H9 (cell line): ENCODE measurements around the gene HIRIP3. TPM values are rescaled to one million over a fixed set of nuclear protein-coding genes. Genes with fewer than 3 reads are reported as not detected.

ENCODE experiments used
- DNase-seq: peaks from one replicate; pipeline ENCODE4 v3.0.0-alpha.2; 2017
- H2AFZ ChIP-seq: one replicate; pipeline ENCODE4 v1.6.1; 2013; ENCODE audit warnings: mild to moderate bottlenecking, low read length, control low read depth, moderate library complexity
- H2AK5ac ChIP-seq: 2 replicates; pipeline ENCODE4 v1.6.1; 2013; ENCODE audit warnings: low read length, control low read depth, mixed read lengths; ENCODE audit not compliant: insufficient read length
- H2BK120ac ChIP-seq: one replicate; pipeline ENCODE4 v1.6.1; 2013; ENCODE audit warnings: low read depth, mild to moderate bottlenecking, low read length, control low read depth, inconsistent platforms; ENCODE audit not compliant: poor library complexity, severe bottlenecking
- H2BK12ac ChIP-seq: 2 replicates; pipeline ENCODE4 v1.6.1; 2013; ENCODE audit warnings: low read length, control low read depth, mixed read lengths, low read depth; ENCODE audit not compliant: insufficient read length
- H2BK15ac ChIP-seq: 2 replicates; pipeline ENCODE4 v1.6.1; 2013; ENCODE audit warnings: low read depth, low read length, control low read depth
- H2BK20ac ChIP-seq: one replicate; pipeline ENCODE4 v1.6.1; 2013; ENCODE audit warnings: low read depth, mild to moderate bottlenecking, low read length, control low read depth, inconsistent platforms; ENCODE audit not compliant: poor library complexity, severe bottlenecking
- H2BK5ac ChIP-seq: 2 replicates; pipeline ENCODE4 v1.6.1; 2013; ENCODE audit warnings: low read length, control low read depth, mixed read lengths; ENCODE audit not compliant: insufficient read length
- H3K14ac ChIP-seq: 2 replicates; pipeline ENCODE4 v1.6.1; 2013; ENCODE audit warnings: low read length, control low read depth; ENCODE audit not compliant: insufficient read depth
- H3K18ac ChIP-seq: 2 replicates; pipeline ENCODE4 v1.6.1; 2013; ENCODE audit warnings: low read depth, mild to moderate bottlenecking, mixed read lengths, low read length, control low read depth; ENCODE audit not compliant: insufficient read length
- H3K23ac ChIP-seq: 2 replicates; pipeline ENCODE4 v1.6.1; 2013; ENCODE audit warnings: low read length, control low read depth, mixed read lengths, low read depth; ENCODE audit not compliant: insufficient read length
- H3K23me2 ChIP-seq: 2 replicates; pipeline ENCODE4 v1.6.1; 2013; ENCODE audit warnings: low read depth, mild to moderate bottlenecking, mixed read lengths, low read length, control low read depth; ENCODE audit not compliant: insufficient read length, poor library complexity, severe bottlenecking
- H3K27ac ChIP-seq: 2 replicates; pipeline ENCODE4 v1.5.1; 2013; ENCODE audit warnings: low read length, control low read depth, mixed read lengths, low read depth; ENCODE audit not compliant: insufficient read length
- H3K27me3 ChIP-seq: 2 replicates; pipeline ENCODE4 v1.6.1; 2013; ENCODE audit warnings: low read length, control low read depth, inconsistent platforms; ENCODE audit not compliant: insufficient read depth
- H3K4ac ChIP-seq: 2 replicates; pipeline ENCODE4 v1.6.1; 2013; ENCODE audit warnings: low read depth, mild to moderate bottlenecking, control low read depth, inconsistent platforms, low read length, moderate library complexity
- H3K4me1 ChIP-seq: 2 replicates; pipeline ENCODE4 v1.6.1; 2013; ENCODE audit warnings: low read length, control low read depth, inconsistent platforms; ENCODE audit not compliant: insufficient read depth
- H3K4me2 ChIP-seq: 2 replicates; pipeline ENCODE4 v1.6.1; 2013; ENCODE audit warnings: low read length, control low read depth, mixed read lengths; ENCODE audit not compliant: insufficient read length, insufficient read depth
- H3K56ac ChIP-seq: 2 replicates; pipeline ENCODE4 v1.6.1; 2013; ENCODE audit warnings: low read depth, mild to moderate bottlenecking, mixed read lengths, low read length, control low read depth; ENCODE audit not compliant: insufficient read length
- H3K79me1 ChIP-seq: 2 replicates; pipeline ENCODE4 v1.6.1; 2013; ENCODE audit warnings: low read depth, mild to moderate bottlenecking, moderate library complexity, low read length, control low read depth, inconsistent platforms; ENCODE audit not compliant: insufficient read depth, poor library complexity, severe bottlenecking
- H3K79me2 ChIP-seq: 2 replicates; pipeline ENCODE4 v1.6.1; 2013; ENCODE audit warnings: low read length, control low read depth, inconsistent platforms; ENCODE audit not compliant: insufficient read depth
- H3K9ac ChIP-seq: 2 replicates; pipeline ENCODE4 v1.6.1; 2013; ENCODE audit warnings: low read length, control low read depth, mixed read lengths; ENCODE audit not compliant: insufficient read length; ENCODE audit errors: extremely low read depth
- H3K9me3 ChIP-seq: one replicate; pipeline ENCODE4 v1.6.1; 2013; ENCODE audit warnings: low read depth, low read length, inconsistent platforms; ENCODE audit not compliant: control insufficient read depth
- H3T11ph ChIP-seq: one replicate; pipeline ENCODE4 v1.6.1; 2013; ENCODE audit warnings: mild to moderate bottlenecking, low read length, control low read depth, inconsistent platforms
- H4K20me1 ChIP-seq: one replicate; pipeline ENCODE4 v1.6.1; 2013; ENCODE audit not compliant: control insufficient read depth, insufficient read length, insufficient read depth
- H4K5ac ChIP-seq: 2 replicates; pipeline ENCODE4 v1.6.1; 2013; ENCODE audit warnings: low read depth, mild to moderate bottlenecking, mixed read lengths, low read length, control low read depth; ENCODE audit not compliant: insufficient read length
- H4K8ac ChIP-seq: replicated peaks from 2 replicates; pipeline ENCODE4 v1.6.1; 2013; ENCODE audit warnings: low read length, control low read depth, mixed read lengths, low read depth; ENCODE audit not compliant: insufficient read length
- H4K91ac ChIP-seq: 2 replicates; pipeline ENCODE4 v1.6.1; 2013; ENCODE audit warnings: low read depth, mild to moderate bottlenecking, moderate library complexity, mixed read lengths, low read length, control low read depth; ENCODE audit not compliant: insufficient read length
- H3K27ac Mint-ChIP-seq, 3 experiments: 2 replicates in 2 of 3; 3 replicates in 1 of 3; pipeline ENCODE4 v1.8.0; 2020 to 2021; ENCODE audit warnings: mixed read lengths in 3 of 3, mild to moderate bottlenecking in 1 of 3, moderate library complexity in 1 of 3
- H3K27me3 Mint-ChIP-seq: 2 replicates; pipeline ENCODE4 v1.8.0; 2021; ENCODE audit warnings: low read depth, mild to moderate bottlenecking, moderate library complexity, mixed read lengths
- H3K36me3 Mint-ChIP-seq, 3 experiments: 2 replicates in 2 of 3; 3 replicates in 1 of 3; pipeline ENCODE4 v1.8.0; 2020 to 2021; ENCODE audit warnings: low read depth in 3 of 3, mixed read lengths in 3 of 3; ENCODE audit not compliant: insufficient read depth in 1 of 3
- H3K4me1 Mint-ChIP-seq, 2 experiments: 2 replicates each; pipeline ENCODE4 v1.8.0; 2020; ENCODE audit warnings: mixed read lengths in 2 of 2
- H3K4me3 Mint-ChIP-seq, 2 experiments: 2 replicates in 1 of 2; 3 replicates in 1 of 2; pipeline ENCODE4 v1.8.0; 2020 to 2021; ENCODE audit warnings: mild to moderate bottlenecking in 2 of 2, mixed read lengths in 2 of 2, moderate library complexity in 1 of 2
- H3K9me3 Mint-ChIP-seq, 2 experiments: 2 replicates in 1 of 2; 3 replicates in 1 of 2; pipeline ENCODE4 v1.8.0; 2020; ENCODE audit warnings: mild to moderate bottlenecking in 2 of 2, mixed read lengths in 2 of 2, moderate library complexity in 1 of 2
- CTCF ChIP-seq: fragments of 200-600 bp; sonication (generic); conservative IDR thresholded peaks from 3 replicates; pipeline ENCODE4 v1.8.0; 2021; ENCODE audit warnings: antibody characterized with exemption, mild to moderate bottlenecking
- WGBS: extraction: QIAGEN DNeasy Blood & Tissue Kit; methylation state at CpG from one replicate; pipeline ENCODE4 v1.1.7; 2013; ENCODE audit warnings: missing lambda C conversion rate, low lambda C conversion rate, mixed read lengths; ENCODE audit not compliant: insufficient read length; ENCODE audit errors: extremely low coverage; 5-methylcytosine and 5-hydroxymethylcytosine counted together
- total RNA-seq: library from RNA; stranded (reverse); gene quantifications from 2 replicates; pipeline ENCODE4 v1.2.1, GENCODE V29; 2021

HIRIP3 gene
- total RNA-seq, 1 experiment from 2014 or later, result 21.6 TPM

DNA sequence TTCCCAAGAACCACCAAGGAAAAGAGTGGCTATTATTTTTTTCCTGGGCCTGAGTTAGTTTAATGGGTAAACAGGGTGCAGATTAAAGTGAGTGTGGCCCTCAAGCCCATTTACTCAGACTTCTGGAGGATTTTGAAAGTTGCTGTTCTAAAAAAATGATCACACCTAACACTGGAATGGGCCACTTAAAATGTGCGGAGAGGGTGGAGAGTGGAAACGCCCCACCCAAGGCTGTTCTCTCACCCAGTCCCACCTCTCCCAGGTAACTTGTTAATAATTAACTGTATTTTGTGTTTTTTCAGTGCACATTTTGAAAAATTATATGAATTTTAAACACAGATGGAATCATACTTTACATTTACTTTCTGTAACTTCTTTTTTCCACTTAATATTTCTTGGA, 5.4 kb downstream of the HIRIP3 start:
- no peak overlapping the region for H3K9ac ChIP-seq
- H2BK5ac ChIP-seq, result no peak overlapping the region
- H3K27ac ChIP-seq, result no peak overlapping the region
- no peak overlapping the region for H2BK15ac ChIP-seq
- no peak overlapping the region for H4K91ac ChIP-seq
- no CpG with 5 or more reads among the region's 2 CpGs for WGBS
- H3K23ac ChIP-seq, result no peak overlapping the region
- no peak for TF ChIP-seq CTCF
- H3T11ph ChIP-seq, result no peak overlapping the region
- no peak overlapping the region for H2AFZ ChIP-seq
- no peak overlapping the region for H2BK12ac ChIP-seq
- Mint-ChIP-seq H3K9me3 (no peaks in the 10 kb centered on the region), H3K27me3 (no peaks in the 10 kb centered on the region; the same call in 1 of the 2 replicates), H3K4me3 (no peak overlapping the region), H3K36me3 (peaks cover 20 to 67% (median 59%) of the 10 kb centered on the region in 3 experiments), H3K4me1 (peaks cover 9 to 10% of the 10 kb centered on the region in 2 experiments), H3K27ac (no peak overlapping the region)
- no peak overlapping the region for H4K5ac ChIP-seq
- no peaks in the 10 kb centered on the region for H4K20me1 ChIP-seq
- H3K23me2 ChIP-seq, result no peaks in the 10 kb centered on the region
- H3K18ac ChIP-seq, result no peak overlapping the region
- H3K79me2 ChIP-seq, result no peaks in the 10 kb centered on the region
- no peak overlapping the region for H2AK5ac ChIP-seq
- H2BK120ac ChIP-seq, result no peak overlapping the region
- H2BK20ac ChIP-seq, result no peak overlapping the region
- no peak overlapping the region for H3K56ac ChIP-seq
- no peak overlapping the region for H3K4ac ChIP-seq
- no peaks in the 10 kb centered on the region for H3K4me1 ChIP-seq
- H3K9me3 ChIP-seq, result no peaks in the 10 kb centered on the region
- no peaks in the 10 kb centered on the region for H3K27me3 ChIP-seq
- DNase-seq, result no peak
- H3K79me1 ChIP-seq, result no peaks in the 10 kb centered on the region
- no peak overlapping the region for H3K4me2 ChIP-seq
- no peak overlapping the region for H4K8ac ChIP-seq
- no peak overlapping the region for H3K14ac ChIP-seq
